Inferior parietal cortex (tissue), 1 donor: ENCODE data around the gene PROC.
"Not testable (repeated sequence)": the region's sequence is repeated elsewhere in the genome, so short reads cannot be mapped to it uniquely, and the experiment has no call there.

ENCODE experiments used
- DNase-seq: peaks from one replicate; pipeline ENCODE4 v3.0.0-alpha.2; 2016; ENCODE audit errors: extremely low spot score

PROC gene

DNA sequence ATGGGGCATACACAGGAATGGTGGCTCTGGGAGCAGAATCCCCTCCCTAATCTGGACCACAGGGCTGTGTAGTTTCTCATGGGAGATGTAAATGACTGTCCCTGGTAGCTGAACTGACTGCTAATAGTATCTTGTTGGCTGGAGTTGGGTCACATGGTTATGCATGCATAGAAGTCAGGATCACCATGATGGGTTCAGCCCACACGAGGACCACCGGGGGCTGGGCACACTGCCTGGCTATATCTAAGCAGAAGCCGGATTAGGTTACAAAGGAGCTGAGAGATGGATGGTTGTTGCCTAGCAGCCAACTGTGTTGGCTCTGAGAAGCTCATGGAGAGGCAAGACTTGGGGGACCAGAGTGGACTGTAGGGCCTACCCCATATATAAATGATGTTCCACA, 23.7 kb upstream of the PROC start:
- no peak for DNase-seq

DNA sequence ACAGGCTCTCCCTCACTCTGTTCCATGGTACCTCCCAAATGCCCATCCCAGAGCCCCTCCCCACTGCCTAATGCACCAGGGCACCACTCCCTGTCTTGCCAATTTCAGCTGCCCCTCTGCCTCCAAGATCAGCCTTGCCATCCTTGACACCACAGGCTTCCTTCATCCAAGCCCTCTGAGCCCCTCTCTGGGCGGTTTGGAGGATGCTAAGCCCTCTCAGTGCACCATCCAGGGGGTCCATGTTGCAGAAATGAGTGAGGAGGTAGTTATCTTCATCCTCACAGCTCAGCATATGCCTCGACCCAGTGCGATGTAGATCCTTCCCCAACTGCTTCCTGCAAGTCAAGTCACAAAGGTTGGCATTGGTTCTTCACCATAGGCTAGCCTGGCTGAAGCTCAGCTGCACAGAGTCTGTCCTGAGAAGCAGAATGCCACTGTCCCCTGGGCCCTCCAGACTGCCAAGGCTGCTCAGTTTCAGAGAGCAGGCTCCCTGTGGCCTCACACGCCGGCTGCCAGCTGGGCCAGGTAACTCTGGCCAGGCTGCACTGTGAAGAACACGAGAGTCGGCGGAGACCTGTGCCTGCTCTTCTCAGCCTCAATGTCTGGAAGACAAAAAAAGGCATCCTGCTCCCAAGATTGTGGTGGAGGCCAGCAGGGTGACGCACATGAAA, 20.5 kb upstream of the PROC start:
- DNase-seq: no peak

DNA sequence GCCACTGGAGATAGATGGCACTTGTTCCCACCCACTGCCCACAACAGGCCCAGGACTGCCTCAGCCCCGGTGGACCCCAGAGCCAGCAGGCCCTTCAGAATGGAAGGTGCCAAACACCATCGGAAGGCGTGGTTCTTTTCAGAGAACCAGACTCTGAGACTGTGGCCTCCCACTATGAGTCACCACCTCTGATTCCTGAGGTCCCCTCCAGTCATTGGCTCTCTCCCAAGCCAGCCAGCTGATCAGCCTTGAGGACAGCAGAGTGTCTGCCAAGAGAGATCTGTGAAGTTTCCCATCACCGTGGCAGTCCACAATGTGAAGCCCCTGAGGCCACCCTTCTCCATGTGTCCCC, 20.0 kb upstream of the PROC start:
- peak; percentile 36 for DNase-seq

DNA sequence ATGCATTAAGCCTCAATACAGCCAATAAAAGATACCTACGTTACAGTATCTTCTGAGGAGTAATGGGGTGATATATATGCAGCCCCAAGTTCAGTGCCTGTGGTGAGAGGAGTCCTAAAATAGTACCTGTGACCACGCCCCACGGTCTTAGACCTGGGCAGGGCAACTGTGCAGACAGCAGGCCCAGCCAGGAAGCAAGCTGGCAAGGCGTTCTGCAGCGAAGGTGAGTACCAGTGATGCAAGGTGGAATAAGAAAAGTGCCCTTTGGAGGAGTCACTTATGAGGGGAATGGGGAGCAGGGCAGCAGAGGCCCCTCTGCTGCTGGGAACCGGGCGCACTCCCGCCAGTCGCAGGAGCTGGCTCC, 17.7 kb upstream of the PROC start:
- DNase-seq: no peak

DNA sequence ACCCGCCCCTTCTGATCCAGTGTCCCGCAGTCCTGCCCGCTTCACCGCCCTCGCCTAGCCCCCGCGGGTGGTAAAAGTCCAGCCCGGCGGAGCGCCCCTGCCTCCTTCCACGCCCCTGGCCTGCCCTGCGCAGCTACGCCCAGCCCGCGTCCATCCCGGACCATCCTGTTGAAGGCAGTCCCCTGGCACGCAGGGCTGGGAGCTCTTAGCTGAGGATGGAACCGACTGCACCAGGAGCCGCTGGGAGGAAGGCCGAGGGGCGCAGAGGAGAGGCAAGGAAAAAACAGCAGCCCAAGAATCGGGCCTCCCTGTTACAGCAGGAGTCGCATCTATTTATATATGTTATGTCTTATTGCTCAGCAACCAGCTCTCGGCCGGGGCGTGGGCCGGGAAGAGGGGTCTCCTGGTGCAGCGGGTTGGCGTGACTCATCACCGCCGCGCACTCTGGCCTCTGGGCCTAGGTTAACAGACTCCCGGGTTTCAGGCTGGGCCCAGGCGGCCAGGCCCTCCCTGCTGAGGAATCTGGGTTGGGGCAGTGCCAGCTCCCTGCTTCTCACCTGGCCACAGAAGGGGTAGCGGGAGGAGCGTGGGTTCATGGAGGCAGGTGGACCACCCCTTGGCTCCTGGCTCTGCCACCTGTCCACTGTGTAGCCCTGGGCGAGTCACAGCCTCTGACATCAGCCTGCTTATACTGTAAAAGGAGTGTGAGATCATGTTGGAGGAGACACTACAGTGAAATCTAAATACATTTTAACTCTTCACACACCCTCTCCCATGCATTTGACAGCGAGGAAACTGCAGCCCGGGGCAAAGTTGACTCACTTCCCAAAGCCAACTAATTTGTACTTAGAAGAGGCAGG, 17.1 kb upstream of the PROC start:
- DNase-seq: no peak

DNA sequence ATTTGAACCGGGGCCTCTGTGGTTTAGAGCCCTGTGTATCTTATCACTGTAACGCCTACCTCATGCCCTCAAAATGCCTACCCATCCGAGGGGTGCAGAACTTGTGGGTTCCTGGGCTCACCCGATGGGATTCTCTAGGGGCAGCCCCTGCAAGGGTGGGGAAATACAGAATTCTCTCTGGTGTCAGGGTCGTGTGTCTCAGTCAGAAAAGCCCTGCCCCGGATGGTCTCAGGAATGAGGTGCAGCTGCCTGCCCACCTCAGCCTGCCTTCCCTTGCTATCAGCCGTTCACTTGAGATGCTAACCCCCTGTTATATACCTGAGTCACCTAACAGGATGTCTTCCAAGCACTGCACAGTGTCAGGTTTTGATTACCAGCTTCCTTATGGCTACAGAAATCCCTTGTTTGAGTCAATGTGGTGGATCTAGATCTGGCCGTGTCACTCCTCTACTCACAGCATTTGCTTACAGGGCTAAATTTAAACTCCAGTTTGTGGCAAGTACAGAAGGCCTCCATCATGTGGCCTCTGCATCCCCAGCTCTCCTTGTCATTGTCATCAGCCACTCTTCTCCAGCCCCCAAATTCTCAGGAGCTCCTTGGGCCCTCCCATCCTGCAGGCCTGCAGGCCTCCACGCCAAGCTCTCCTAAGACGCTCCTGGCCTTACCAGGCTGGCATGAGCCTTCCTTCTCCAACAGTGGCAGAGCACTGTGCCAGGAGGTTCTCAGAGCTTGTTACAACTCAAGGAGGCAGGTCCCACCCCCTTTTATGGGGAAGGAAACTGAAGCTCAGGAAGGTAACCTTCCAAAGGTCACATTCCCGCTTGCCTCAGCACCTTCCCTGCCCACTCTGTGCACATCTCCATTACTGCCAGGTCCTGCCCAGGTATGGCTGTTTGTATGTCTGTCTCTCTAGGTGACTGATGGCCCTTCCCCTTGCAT, 16.2 kb upstream of the PROC start:
- no peak for DNase-seq

DNA sequence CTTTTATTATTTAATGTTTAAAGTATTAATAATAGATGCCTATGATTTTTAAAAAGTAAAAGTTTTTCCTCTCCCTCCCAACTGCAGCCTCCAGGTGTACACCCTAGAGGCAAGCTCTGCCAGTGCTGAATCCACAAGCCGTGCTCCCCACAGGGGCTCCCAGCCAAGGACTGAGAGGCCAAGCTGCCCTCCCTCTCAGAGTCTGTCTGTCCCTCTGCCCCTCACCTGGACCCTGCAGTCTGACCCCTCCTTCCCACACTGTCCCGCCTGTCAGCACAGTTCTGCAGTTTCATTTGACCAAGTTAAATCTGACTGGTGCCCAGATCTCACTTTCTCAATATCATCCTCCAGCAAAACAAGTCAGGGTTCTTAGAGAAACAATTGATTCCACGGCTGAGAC, 14.8 kb upstream of the PROC start:
- DNase-seq: no peak

DNA sequence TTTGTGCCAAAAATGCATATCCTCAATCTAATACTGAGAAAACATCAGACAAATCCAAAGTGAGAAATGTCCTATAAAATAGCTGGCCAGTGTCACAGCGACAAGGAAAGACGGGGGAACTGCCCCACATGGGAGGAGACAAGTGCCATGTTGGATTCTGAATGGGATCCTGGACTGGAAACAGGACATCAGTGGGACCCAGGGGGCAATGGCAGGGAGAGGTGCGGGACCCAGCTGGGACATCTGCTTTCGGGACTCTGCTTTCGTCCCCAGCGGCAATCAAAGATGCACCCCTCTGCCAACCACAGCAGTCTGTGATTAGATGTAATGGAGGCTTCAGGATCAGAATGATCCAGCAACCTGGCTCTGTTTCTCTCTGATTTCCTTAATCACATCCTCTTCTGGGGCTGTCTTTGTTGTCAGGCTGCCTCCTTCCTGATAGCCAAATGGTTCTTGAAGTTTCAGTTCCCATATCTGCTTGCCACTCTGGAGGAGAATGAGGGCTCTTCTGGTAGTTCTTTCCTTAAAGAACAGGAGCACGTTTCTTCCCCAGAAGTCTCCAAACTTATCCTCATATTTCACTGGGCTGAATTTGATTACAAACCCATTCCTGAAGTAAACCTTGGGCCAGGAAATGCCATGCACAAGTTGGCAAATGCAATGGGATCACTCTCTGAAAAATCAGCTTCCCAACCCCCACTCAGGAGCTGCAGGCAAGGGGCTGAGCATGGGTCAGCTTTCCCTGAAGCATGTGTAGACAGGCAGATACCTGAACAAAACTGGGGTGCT, 13.6 kb upstream of the PROC start:
- no peak for DNase-seq

DNA sequence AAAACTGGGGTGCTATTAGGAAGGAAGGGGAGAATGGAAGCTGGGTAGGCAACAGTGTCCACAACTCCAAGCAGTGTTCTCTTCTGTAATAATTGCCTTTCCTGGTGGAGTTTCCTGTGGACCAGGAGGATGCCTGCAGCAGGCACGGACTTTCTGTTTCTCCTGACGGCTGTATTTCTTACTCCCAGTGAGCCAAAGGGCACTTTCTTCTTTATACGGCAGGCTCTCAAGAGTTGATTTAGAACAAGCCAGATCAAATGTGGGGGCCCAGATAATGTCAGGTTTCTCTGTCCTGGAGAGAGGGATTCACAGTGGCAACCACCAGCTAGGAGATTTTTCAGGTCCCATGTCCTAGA, 13.0 kb upstream of the PROC start:
- DNase-seq: no peak

DNA sequence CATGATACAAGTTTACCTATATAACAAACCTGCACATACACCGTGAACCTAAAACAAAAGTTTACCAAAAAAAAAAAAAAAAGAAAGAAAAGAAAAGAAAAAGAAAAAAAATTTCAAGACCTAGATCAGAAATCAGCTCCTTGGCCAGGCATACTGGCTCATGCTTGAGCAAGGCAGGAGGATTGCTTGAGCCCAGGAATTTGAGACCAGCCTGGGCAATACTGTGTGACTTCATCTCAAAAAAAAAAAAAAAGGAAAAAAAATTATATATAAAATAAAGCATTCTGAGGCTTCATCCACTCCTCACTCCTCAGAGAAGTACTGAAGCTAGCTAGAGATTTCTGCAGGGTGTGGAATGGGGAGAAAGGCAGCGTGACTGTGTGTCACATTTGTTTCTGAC, 11.8 kb upstream of the PROC start:
- DNase-seq: no peak

DNA sequence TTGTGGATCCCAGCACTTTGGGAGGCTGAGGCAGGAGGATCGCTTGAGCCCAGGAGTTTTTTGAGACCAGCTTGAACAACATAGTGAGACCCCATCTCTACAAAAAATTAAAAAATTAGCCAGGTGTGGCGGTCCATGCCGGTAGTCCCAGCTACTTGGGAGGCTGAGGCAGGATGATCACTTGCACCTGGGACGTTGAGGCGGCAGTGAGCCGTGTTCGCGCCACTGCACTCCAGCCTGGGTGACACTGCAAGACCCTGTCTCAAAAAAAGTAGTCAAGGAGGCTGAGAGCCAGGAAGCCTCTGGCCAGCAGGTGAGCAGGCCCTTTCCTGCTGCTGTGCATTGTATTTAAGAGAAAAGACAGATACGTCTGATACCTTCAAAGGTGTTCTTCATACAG, 11.1 kb upstream of the PROC start:
- no peak for DNase-seq

DNA sequence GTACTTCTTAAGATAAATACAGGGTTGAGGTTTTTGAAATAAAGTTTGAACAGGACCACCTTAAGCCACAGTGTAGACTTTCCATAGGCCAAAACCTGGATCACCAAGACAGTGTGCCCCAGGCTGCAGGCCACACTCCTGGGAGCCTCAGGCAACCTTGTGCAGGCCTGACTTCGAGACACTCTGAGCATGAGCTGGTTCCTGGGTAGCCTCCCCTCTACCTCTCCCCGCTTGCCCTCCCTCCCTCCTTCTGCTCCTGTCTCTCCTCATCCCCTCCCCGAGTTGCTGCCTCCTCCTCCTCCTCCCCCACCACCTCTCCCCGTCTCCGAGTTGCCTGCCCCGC, 10.6 kb upstream of the PROC start:
- DNase-seq: no peak

DNA sequence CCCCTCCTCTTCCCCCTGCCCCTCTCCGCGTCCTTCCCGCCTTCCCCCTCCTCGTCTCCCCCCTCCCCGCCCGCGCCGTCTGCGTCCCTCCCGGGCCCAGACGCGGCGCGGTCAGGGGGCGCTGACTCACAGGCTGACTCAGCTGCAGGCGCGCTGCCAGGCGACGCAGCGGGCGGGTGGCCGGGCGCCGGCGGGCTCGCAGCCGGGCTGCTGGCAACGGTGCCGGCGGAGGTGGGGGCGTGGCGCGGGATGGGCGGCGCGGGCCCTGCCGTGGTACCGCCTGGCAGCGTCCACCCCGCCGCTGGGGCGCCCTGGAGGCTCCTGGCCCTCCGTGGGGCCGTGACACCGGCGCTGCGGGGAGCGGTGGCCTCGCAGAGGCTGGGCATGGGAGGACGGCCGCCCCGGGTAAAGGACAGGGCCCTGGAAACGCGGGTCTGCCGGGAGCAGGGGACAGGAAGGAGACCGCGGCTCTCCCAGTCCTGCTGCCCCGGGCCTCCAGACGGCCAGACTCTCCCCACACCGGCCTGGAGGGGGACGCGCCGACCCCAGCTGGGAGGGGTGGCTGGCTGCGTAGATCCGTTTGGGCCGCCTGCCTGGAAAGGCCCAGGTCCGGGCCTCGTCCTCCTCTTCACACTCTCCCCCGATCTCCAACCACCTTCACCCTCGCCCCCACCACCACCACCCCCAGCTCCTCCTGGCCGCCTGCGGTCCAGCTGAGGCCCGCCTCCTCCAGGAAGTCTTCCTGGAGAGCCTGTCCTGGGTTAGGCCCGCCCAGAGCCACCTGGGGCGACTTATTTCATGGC, 10.0 kb upstream of the PROC start:
- peak; percentile 82 for DNase-seq

DNA sequence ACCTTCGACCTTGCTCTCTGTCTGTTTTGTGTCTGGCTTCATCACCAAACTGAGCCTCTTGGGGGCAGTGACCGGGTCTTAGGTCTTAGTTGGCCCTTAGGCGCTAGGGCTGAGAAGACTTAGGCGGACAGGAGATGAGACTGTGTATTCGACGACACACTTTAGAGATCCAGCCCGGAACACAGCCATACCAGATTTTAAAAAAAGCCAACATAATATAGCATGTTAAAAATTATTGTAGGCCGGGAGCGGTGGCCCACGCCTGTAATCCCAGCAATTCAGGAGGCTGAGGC, 9.5 kb upstream of the PROC start:
- DNase-seq: no peak

DNA sequence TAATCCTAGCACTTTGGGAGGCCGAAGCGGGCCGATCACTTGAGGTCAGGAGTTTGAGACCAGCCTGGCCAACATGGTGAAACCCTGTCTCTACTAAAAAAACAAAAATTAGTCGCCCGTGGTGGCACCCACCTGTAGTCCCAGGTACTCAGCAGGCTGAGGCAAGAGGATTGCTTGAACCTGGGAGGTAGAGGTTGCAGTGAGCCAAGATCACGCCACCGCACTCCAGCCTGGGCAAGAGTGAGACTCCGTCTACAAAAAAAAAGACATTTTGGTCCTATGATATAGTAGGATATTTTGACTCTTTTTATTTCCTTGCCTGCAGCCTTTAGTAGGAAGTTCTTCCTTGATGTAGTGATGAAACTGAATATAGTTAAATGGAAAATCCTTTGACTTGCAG, 8.5 kb upstream of the PROC start:
- DNase-seq: not testable (repeated sequence)

DNA sequence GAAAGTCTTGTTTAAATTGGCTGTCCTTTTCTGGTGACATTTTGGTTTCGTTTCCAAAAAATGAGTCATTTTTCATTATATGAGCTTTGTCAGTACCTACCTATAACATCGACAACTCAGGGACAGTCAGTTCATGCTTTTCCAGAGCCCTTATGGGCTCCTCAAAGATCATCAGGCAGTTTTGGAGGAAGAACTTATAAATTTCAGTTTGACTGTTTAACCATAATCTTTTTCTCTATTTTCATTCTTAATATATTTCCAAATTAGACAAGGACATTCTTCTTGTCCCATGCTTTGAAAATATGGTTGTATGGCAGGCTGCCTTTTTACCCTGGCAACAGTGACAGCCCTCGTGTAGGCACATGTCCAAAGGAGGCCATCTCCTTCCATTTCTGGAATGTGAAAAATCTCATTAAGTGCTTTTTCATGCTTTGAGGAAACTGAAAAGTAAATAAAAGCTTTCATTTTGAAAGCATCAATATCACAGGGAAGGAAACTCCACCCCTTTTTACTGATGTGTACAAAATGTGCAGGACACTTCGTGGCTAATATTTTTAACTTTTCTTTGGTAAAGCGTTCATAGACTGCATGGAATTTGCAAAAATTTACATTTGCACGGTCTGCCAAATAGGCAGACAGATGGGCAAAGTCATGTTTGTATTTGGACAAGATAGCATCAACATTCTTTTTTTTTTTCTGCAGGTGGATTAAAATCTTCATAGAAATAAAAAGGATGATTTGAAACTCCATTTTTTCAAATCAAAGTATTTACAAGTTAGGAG, 7.2 kb upstream of the PROC start:
- peak; percentile 21 for DNase-seq

DNA sequence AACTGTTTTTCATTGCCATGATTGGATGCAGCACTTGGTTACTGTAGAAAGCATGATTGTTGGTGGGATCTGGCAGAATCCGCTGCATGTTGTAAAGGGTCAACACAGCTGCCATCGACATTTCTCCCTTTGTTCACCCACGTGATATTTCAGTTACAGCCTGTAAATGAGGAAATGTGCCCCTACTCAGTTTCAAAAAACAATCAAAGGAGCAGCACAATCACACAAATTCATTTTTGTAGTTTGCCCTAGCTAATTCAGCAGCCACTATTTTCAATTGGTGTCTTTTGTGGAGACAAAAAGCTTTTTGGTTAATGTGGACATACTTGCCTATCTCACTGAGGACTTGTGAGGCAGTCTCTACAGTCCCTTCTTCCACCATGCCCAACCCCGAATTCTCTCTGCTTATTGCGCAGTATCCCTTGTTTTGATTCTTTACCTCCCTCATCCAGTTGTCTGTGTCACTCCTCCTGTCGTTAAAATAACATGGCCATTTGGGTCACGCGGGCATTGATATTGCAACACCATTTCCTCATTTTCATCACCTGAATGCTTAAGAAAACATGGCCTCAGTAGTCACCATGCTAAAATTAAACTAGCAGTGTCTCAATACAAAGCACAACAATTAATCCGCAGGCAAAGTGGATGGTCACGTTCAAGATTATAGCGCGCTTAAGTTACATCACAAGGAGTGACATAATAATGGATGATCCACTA, 6.4 kb upstream of the PROC start:
- DNase-seq: no peak

DNA sequence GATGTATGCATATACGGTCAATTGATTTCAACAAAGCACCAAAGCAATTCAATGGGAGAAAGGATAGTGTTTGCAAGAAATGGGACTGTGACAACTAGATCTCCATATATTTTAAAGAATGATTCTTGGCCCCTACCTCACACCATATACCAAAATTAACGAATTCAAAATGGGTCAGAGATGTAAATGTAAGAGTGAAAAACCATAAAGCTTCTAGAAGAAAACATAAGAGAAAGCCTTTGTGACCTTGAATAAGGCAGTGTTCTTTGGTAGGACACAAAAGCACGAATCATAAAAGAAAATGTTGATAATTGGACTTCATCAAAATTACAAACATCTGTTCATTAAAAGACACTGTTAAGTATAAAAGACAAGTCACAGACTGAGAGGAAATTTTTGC, 5.0 kb upstream of the PROC start:
- no peak for DNase-seq

DNA sequence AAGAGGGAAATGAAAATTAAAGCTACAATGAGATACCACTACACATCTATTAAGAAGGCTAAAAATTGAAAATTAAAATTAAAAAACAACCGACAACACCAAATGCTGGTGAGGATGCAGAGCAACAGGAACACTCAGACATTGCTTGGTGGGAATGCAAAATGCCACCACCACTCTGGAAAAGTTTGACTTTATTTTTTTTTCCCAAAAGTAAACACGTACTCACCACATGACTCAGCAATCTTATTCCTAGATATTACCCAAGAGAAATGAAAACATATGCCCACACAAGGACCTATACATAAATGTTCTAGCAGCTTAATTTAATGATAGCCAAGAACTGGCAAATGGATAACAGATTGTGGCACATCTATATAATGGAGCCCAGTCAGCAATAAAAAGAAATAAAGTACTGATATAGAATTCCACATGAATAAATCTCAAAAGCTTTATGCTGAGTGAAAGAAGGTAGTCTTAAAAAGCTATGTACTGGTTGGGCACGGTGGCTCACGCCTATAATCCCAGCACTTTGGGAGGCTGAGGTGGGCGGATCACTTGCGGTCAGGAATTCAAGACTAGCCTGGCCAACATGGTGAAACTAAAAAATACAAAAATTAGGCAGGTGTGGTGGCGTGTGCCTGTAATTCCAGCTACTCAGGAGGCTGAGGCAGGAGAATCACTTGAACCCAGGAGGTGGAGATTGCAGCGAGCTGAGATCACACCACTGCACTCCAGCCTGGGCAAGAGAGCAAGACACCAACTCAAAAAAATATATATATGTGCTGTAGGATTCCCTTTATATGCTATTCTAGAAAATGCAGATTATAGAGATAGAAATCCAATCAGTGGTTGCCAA, 4.2 kb upstream of the PROC start:
- DNase-seq: no peak
